Thymus (tissue), 11 donors: ENCODE measurements around the gene RNF214. TPM values are rescaled to one million over a fixed set of nuclear protein-coding genes. Genes with fewer than 3 reads are reported as not detected.
"Not testable (repeated sequence)": the region's sequence is repeated elsewhere in the genome, so short reads cannot be mapped to it uniquely, and the experiment has no call there.

Experiments used
- DNase-seq, 9 donors: peaks; one replicate each; pipeline ENCODE4 v3.0.0-alpha.2; 2013; ENCODE audit warnings: low spot score in 9 of 9, low read depth in 6 of 9, missing footprints in 1 of 9
- H3K27ac ChIP-seq, 2 donors: one replicate each; pipeline ENCODE4 v1.5.1; 2013; ENCODE audit warnings: control low read depth in 1 of 2, low read depth in 1 of 2, low read length in 1 of 2, mild to moderate bottlenecking in 1 of 2, moderate library complexity in 1 of 2
- H3K27me3 ChIP-seq, 2 donors: one replicate each; pipeline ENCODE4 v1.5.1; 2013; ENCODE audit warnings: low read length in 1 of 2; ENCODE audit not compliant: control insufficient read depth in 2 of 2, insufficient read depth in 1 of 2
- H3K36me3 ChIP-seq, 2 donors: one replicate each; pipeline ENCODE4 v1.5.1; 2013; ENCODE audit warnings: low read length in 1 of 2, mild to moderate bottlenecking in 1 of 2, moderate library complexity in 1 of 2; ENCODE audit not compliant: control insufficient read depth in 2 of 2, insufficient read depth in 2 of 2
- H3K4me1 ChIP-seq, 2 donors: one replicate each; pipeline ENCODE4 v1.5.1; 2013; ENCODE audit warnings: low read length in 2 of 2; ENCODE audit not compliant: control insufficient read depth in 2 of 2, insufficient read depth in 2 of 2
- H3K4me3 ChIP-seq, 2 donors: one replicate each; pipeline ENCODE4 v1.5.1; 2013; ENCODE audit warnings: low read length in 2 of 2, control low read depth in 1 of 2, mild to moderate bottlenecking in 1 of 2
- H3K9me3 ChIP-seq, 2 donors: one replicate each; pipeline ENCODE4 v1.5.1; 2013; ENCODE audit warnings: low read length in 1 of 2, mild to moderate bottlenecking in 1 of 2; ENCODE audit not compliant: control insufficient read depth in 2 of 2, insufficient read depth in 1 of 2
- WGBS: extraction: QIAGEN DNeasy Blood & Tissue Kit; methylation state at CpG from one replicate; pipeline ENCODE4 v1.1.7; 2013; 5-methylcytosine and 5-hydroxymethylcytosine counted together
- polyA plus RNA-seq: library from polyadenylated mRNA; stranded (reverse); fragments of 200-250 nt; gene quantifications from one replicate; pipeline ENCODE4 v1.2.3, GENCODE V29; 2013
- total RNA-seq: library from RNA; stranded (reverse); fragments of 120-200 nt; gene quantifications from one replicate; pipeline ENCODE4 v1.2.4, GENCODE V29; 2013
- donor health status: healthy.

RNF214 gene
- total and polyA plus RNA-seq, 2 donors = 7.1 to 12.0 TPM

DNA sequence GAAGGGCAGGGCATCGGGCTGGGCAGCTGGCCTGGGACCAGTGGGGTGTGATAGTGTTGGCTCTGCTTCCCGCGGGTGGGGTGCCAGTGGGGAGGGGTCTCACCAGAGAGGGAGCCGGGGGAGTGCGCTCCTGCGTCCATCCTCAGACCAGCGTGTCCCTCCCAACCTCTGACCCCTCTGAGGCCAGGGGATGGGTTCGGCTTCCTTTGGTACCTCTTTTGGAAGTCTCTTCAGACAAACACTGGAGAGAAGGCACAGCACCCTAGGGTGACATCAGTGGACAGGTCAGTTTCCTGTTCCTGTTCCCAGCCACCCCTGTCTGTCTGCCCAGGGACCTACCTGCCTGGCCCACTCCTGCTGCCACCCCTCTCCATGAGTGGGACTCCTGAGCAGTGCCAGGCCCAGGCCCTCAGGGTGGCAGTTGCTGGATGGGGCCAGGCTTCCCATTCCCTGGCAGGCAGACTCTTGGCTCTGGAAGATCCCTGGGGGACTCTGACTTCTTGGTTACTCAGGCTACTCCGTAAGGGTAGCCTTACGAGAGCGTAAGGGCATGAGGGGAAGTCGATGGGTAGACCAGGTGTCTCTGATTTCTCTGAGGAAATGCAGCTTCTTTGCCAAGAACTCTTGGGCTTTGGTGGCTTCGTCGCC, 30.7 kb upstream of the RNF214 start:
- 88% methylated on average over 14 of the region's 14 CpGs for WGBS
- Histone ChIP-seq H3K9me3 (no peaks in the 10 kb centered on the region), H3K27ac (no peak overlapping the region), H3K4me3 (no peak overlapping the region), H3K4me1 (no peaks in the 10 kb centered on the region), H3K27me3 (peaks cover 0 to 17% of the 10 kb centered on the region in 2 donors), H3K36me3 (peaks cover 20 to 32% of the 10 kb centered on the region in 2 donors)
- DNase-seq = no peak

- WGBS = 97% methylated on average over 7 of the region's 7 CpGs
- no peak overlapping the region for H3K4me3 ChIP-seq
- peaks cover 0 to 17% of the 10 kb centered on the region in 2 donors for H3K27me3 ChIP-seq
- no peaks in the 10 kb centered on the region for H3K4me1 ChIP-seq
- no peak overlapping the region for H3K27ac ChIP-seq
- peaks cover 20 to 32% of the 10 kb centered on the region in 2 donors for H3K36me3 ChIP-seq
- no peaks in the 10 kb centered on the region for H3K9me3 ChIP-seq
- no peak for DNase-seq
Observed at GRCh38 chr11:117202386-117203068, 29.9 kb upstream of the RNF214 start.

DNA sequence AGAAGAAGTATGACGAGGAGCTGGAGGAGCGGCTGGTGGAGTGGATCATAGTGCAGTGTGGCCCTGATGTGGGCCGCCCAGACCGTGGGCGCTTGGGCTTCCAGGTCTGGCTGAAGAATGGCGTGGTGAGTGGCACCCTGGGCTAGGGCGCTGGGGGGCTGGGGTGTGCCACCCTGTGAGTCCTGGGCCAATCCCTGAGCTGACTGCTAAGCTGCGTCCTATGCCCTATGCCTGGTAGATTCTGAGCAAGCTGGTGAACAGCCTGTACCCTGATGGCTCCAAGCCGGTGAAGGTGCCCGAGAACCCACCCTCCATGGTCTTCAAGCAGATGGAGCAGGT, 29.4 kb upstream of the RNF214 start:
- Histone ChIP-seq H3K4me3 (no peak overlapping the region), H3K27ac (no peak overlapping the region)

GRCh38 chr11:117204283-117205080, 28.0 kb upstream of the RNF214 start:
- Histone ChIP-seq H3K4me1 (no peaks in the 10 kb centered on the region), H3K9me3 (no peaks in the 10 kb centered on the region), H3K27me3 (peaks cover 0 to 5% of the 10 kb centered on the region in 2 donors), H3K27ac (no peak overlapping the region), H3K36me3 (peaks cover 20 to 34% of the 10 kb centered on the region in 2 donors), H3K4me3 (no peak overlapping the region)
- no peak for DNase-seq
- 96% methylated on average over 17 of the region's 17 CpGs for WGBS

More for the DNA sequence above, 29.4 kb upstream of the RNF214 start:
- no peak for DNase-seq
- Histone ChIP-seq H3K4me1 (no peaks in the 10 kb centered on the region), H3K36me3 (peaks cover 20 to 32% of the 10 kb centered on the region in 2 donors), H3K9me3 (no peaks in the 10 kb centered on the region), H3K27me3 (peaks cover 0 to 17% of the 10 kb centered on the region in 2 donors)
- 97% methylated on average over 10 of the region's 10 CpGs for WGBS

GRCh38 chr11:117205211-117205818, 27.2 kb upstream of the RNF214 start:
- Histone ChIP-seq H3K27me3 (no peaks in the 10 kb centered on the region), H3K36me3 (peaks cover 20 to 38% of the 10 kb centered on the region in 2 donors), H3K4me1 (no peaks in the 10 kb centered on the region), H3K4me3 (no peak overlapping the region), H3K9me3 (no peaks in the 10 kb centered on the region), H3K27ac (no peak overlapping the region)
- WGBS = 96% methylated on average over 11 of the region's 11 CpGs
- DNase-seq = no peak

- 99% methylated on average over 8 of the region's 8 CpGs for WGBS
- H3K4me1 ChIP-seq, H3K27ac ChIP-seq, H3K27me3 ChIP-seq, H3K9me3 ChIP-seq, DNase-seq, H3K4me3 ChIP-seq: not testable (repeated sequence)
- peaks cover 24 to 44% of the 10 kb centered on the region in 2 donors for H3K36me3 ChIP-seq
Observed at GRCh38 chr11:117206111-117206510, 26.4 kb upstream of the RNF214 start.

DNA sequence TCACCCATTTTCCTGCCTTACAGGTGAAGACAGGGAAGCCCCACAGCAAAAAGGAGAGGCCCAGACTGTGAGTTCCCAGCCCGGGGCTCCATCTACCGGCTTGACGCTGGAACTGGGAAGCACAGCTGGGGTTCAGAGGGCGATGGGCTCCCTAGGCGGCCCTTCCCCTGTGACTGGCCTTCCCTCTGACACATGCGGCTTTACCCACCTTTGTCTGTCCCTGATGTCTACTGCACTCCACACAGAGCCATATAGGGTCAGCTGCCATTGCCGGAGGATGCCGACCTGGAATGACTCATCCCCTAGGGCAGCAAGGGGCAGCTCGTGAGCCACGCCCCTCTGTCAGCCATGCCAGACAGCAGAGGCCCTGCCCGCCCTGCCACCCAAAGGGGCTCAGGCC, 25.6 kb upstream of the RNF214 start:
- WGBS = 95% methylated on average over 6 of the region's 11 CpGs
- H3K27me3 ChIP-seq, H3K4me3 ChIP-seq, H3K4me1 ChIP-seq, DNase-seq, H3K9me3 ChIP-seq, H3K27ac ChIP-seq: not testable (repeated sequence)
- peaks cover 24 to 51% of the 10 kb centered on the region in 2 donors for H3K36me3 ChIP-seq

DNA sequence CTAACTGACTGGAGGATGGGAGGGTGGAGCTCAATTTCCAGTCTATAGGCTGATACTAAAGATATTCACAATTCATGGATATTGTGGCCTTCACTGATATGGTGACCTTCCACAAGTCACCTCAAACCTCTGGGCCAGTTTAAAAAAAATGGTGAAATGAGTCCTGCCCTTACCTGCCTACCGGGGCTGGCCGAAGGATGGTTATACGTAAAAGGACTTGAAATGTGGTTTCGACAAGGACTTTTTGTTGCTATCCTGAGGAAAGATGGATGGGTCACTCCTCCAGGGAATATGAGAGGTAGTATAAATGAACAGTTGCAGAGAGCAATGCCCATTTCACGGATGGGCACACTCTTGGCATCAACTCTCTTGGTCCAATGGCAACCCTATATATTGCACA, 25.0 kb upstream of the RNF214 start:
- not testable (repeated sequence) for H3K4me1 ChIP-seq, H3K9me3 ChIP-seq, H3K27ac ChIP-seq, H3K4me3 ChIP-seq, H3K27me3 ChIP-seq, DNase-seq
- peaks cover 24 to 51% of the 10 kb centered on the region in 2 donors for H3K36me3 ChIP-seq
- 98% methylated on average over 5 of the region's 5 CpGs for WGBS

- H3K9me3 ChIP-seq, H3K27me3 ChIP-seq, DNase-seq, H3K27ac ChIP-seq, H3K4me1 ChIP-seq, H3K4me3 ChIP-seq: not testable (repeated sequence)
- 95% methylated on average over 9 of the region's 13 CpGs for WGBS
- H3K36me3 ChIP-seq = peaks cover 29 to 51% of the 10 kb centered on the region in 2 donors
Observed at GRCh38 chr11:117208710-117209109, 23.8 kb upstream of the RNF214 start.
